Breast epithelium (tissue), 3 donors: ENCODE data around the gene CCDC30.

ENCODE experiments used
- POLR2AphosphoS5 ChIP-seq, 3 donors: sonication (generic); formaldehyde crosslinking; IDR thresholded peaks; one replicate each; pipeline ENCODE4 v1.6.1; 2017; ENCODE audit warnings: antibody characterized with exemption in 3 of 3
- TF ChIP-seq, protein P1 (sequence below), 3 donors: fragments of 450-650 bp; IDR thresholded peaks; one replicate each; pipeline ENCODE4 v1.5.1; 2016 to 2017; ENCODE audit warnings: antibody characterized with exemption in 3 of 3, mild to moderate bottlenecking in 3 of 3, moderate library complexity in 3 of 3

GRCh38 chr1:42430286-42431135, 32.6 kb upstream of the CCDC30 start:
- TF ChIP-seq, protein P1, sequence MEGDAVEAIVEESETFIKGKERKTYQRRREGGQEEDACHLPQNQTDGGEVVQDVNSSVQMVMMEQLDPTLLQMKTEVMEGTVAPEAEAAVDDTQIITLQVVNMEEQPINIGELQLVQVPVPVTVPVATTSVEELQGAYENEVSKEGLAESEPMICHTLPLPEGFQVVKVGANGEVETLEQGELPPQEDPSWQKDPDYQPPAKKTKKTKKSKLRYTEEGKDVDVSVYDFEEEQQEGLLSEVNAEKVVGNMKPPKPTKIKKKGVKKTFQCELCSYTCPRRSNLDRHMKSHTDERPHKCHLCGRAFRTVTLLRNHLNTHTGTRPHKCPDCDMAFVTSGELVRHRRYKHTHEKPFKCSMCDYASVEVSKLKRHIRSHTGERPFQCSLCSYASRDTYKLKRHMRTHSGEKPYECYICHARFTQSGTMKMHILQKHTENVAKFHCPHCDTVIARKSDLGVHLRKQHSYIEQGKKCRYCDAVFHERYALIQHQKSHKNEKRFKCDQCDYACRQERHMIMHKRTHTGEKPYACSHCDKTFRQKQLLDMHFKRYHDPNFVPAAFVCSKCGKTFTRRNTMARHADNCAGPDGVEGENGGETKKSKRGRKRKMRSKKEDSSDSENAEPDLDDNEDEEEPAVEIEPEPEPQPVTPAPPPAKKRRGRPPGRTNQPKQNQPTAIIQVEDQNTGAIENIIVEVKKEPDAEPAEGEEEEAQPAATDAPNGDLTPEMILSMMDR (IDR thresholded peaks at IDR 0.05): no peak
- no peak for TF ChIP-seq POLR2AphosphoS5 (IDR thresholded peaks at IDR 0.05)
